Panc1 (cell line): Measurements from ENCODE around the gene PMP22. TPM values are rescaled to one million over a fixed set of nuclear protein-coding genes. Genes with fewer than 3 reads are reported as not detected.

Experiments used
- ATAC-seq: fragments of 200-7000 bp; cut with Tn5 transposase; 2 replicates; pipeline ENCODE4 v1.9.1; 2020; ENCODE audit warnings: mild to moderate bottlenecking, moderate library complexity
- BruUV-seq: library from RNA; stranded (reverse); fragments of 400-500 nt; replicated peaks from 2 replicates; lab custom pipeline; 2021; lab: Mats Ljungman, UMichigan
- CTCF ChIA-PET: fragments of 300-600 bp; sonication (Branson Sonifier 250); formaldehyde crosslinking; loops from one replicate; lab custom pipeline; 2022; ENCODE audit warnings: antibody characterized with exemption; lab: Charles Lee
- POLR2A ChIA-PET: fragments of 300-600 bp; sonication (Branson Sonifier 250); formaldehyde crosslinking; loops from one replicate; lab custom pipeline; 2022; ENCODE audit warnings: antibody characterized with exemption; lab: Charles Lee
- DNase-seq: peaks from one replicate; pipeline ENCODE4 v3.0.0-alpha.2; 2010; ENCODE audit warnings: low read depth, low spot score
- H3K27ac ChIP-seq: 2 replicates; pipeline ENCODE4 v1.5.1; 2011; ENCODE audit warnings: mild to moderate bottlenecking, low read length, inconsistent platforms
- H3K27me3 ChIP-seq: fragments of 200-500 bp; sonication (Bioruptor generic); 2 replicates; pipeline ENCODE4 v1.6.0; 2014; ENCODE audit warnings: low read length, inconsistent platforms; ENCODE audit not compliant: control insufficient read depth, insufficient read depth
- H3K36me3 ChIP-seq: fragments of 200-500 bp; sonication (Bioruptor generic); 2 replicates; pipeline ENCODE4 v1.5.1; 2014; ENCODE audit warnings: inconsistent platforms, mild to moderate bottlenecking, low read length, moderate library complexity; ENCODE audit not compliant: control insufficient read depth, insufficient read depth
- H3K4me1 ChIP-seq: 2 replicates; pipeline ENCODE4 v1.5.1; 2011; ENCODE audit warnings: inconsistent platforms, mild to moderate bottlenecking, low read length, moderate library complexity; ENCODE audit not compliant: control insufficient read depth, insufficient read depth
- H3K4me3 ChIP-seq, 2 experiments: 2 replicates each; pipeline ENCODE4 v1.5.1; 2011 to 2012; ENCODE audit warnings: low read depth in 2 of 2, low read length in 2 of 2, mild to moderate bottlenecking in 2 of 2, inconsistent platforms in 1 of 2, moderate library complexity in 1 of 2
- H3K9me3 ChIP-seq: fragments of 200-500 bp; sonication (Bioruptor generic); 2 replicates; pipeline ENCODE4 v1.5.1; 2014; ENCODE audit warnings: low read depth, mild to moderate bottlenecking, inconsistent platforms, low read length, moderate library complexity; ENCODE audit not compliant: control insufficient read depth, insufficient read depth
- CTCF ChIP-seq: fragments of 450-650 bp; IDR thresholded peaks from 2 replicates; pipeline ENCODE4 v1.5.1; 2017; ENCODE audit warnings: mild to moderate bottlenecking
- POLR2AphosphoS5 ChIP-seq: IDR thresholded peaks from 2 replicates; pipeline ENCODE4 v1.6.1; 2012; ENCODE audit warnings: mild to moderate bottlenecking, low read depth, low read length, moderate library complexity
- REST ChIP-seq, 2 experiments: IDR thresholded peaks; 2 replicates each; pipeline ENCODE4 v1.6.1; 2011 to 2012; ENCODE audit warnings: low read depth in 2 of 2, control low read depth in 1 of 2, low read length in 1 of 2, mild to moderate bottlenecking in 1 of 2, moderate library complexity in 1 of 2; ENCODE audit not compliant: insufficient read depth in 1 of 2
- SIN3A ChIP-seq: IDR thresholded peaks from 2 replicates; pipeline ENCODE4 v1.6.1; 2012; ENCODE audit warnings: low read depth, mild to moderate bottlenecking, low read length, moderate library complexity, borderline replicate concordance; ENCODE audit not compliant: insufficient read depth
- TCF7L2 ChIP-seq: IDR thresholded peaks from 2 replicates; pipeline ENCODE4 v1.6.1; 2011; ENCODE audit warnings: mild to moderate bottlenecking, low read depth, low read length, inconsistent platforms
- in situ Hi-C: cut with HindIII; loops from 2 replicates; pipeline ENCODE4 v1.10.0; 2016; ENCODE audit warnings: low sequenced_read_pairs, low pct_unique_long_range_greater_than_20kb
- intact Hi-C: fragments of 100-400 bp; cut with micrococcal nuclease; formaldehyde crosslinking; loops from one replicate; pipeline ENCODE4 v1.10.0; 2022; ENCODE audit not compliant: unreplicated experiment
- total RNA-seq: library from RNA; stranded (reverse); gene quantifications from one replicate; pipeline ENCODE4 v1.2.1, GENCODE V29; 2021; ENCODE audit not compliant: unreplicated experiment

Gene PMP22
- total RNA-seq, 1 experiment from 2014 or later, result 6.0 TPM

GRCh38 chr17:15240644-15241043, 24.5 kb downstream of the PMP22 start:
- no peak for DNase-seq
- H3K9me3 ChIP-seq, result no peaks in the 10 kb centered on the region
- TF ChIP-seq POLR2AphosphoS5 (no peak), SIN3A (no peak), TCF7L2 (no peak), REST (IDR thresholded peaks at IDR 0.05; ENCODE audit: insufficient read depth in 1 of 2, low read depth in 2 of 2, low read length in 1 of 2) (no peak)
- no peaks in the 10 kb centered on the region for H3K36me3 ChIP-seq
- H3K4me1 ChIP-seq, result no peaks in the 10 kb centered on the region
- in situ Hi-C loops, result no loop called here
- H3K27me3 ChIP-seq, result no peaks in the 10 kb centered on the region
- ChIA-PET POLR2A (no interaction called here), CTCF (no interaction called here)
- ATAC-seq, result no peak
- BruUV-seq, result no TSS peak
- no peak overlapping the region for H3K4me3 ChIP-seq
- no peak overlapping the region for H3K27ac ChIP-seq
- intact Hi-C loops, result no loop called here

- ChIA-PET CTCF (no interaction called here), POLR2A (no interaction called here)
- TF ChIP-seq SIN3A (no peak), POLR2AphosphoS5 (no peak), CTCF (no peak), TCF7L2 (no peak), REST (IDR thresholded peaks at IDR 0.05; ENCODE audit: insufficient read depth in 1 of 2, low read depth in 2 of 2, low read length in 1 of 2) (no peak)
- no peaks in the 10 kb centered on the region for H3K9me3 ChIP-seq
- no peak overlapping the region for H3K4me3 ChIP-seq
- intact Hi-C loops (no loop called here), in situ Hi-C loops (no loop called here)
- no TSS peak for BruUV-seq
- no peaks in the 10 kb centered on the region for H3K4me1 ChIP-seq
- ATAC-seq, result no peak
- no peaks in the 10 kb centered on the region for H3K27me3 ChIP-seq
- no peaks in the 10 kb centered on the region for H3K36me3 ChIP-seq
- no peak overlapping the region for H3K27ac ChIP-seq
- no peak for DNase-seq
These were observed 25.6 kb downstream of the PMP22 start for GRCh38 chr17:15239491-15239890.
